SK-N-MC (cell line): Measurements from ENCODE around the gene ADH6.

Experiments
- EZH2 ChIP-seq: fragments of 200-600 bp; sonication (generic); IDR thresholded peaks from one replicate; pipeline ENCODE4 v1.6.1; 2017; ENCODE audit warnings: antibody characterized with exemption
- POLR2AphosphoS5 ChIP-seq: IDR thresholded peaks from 2 replicates; pipeline ENCODE4 v1.6.1; 2012; ENCODE audit warnings: mild to moderate bottlenecking, low read depth, low read length, borderline replicate concordance

- TF ChIP-seq EZH2 (no peak), POLR2AphosphoS5 (no peak)
These were observed 18.9 kb downstream of the ADH6 start for GRCh38 chr4:99200138-99200537.
